Right ventricle myocardium superior (tissue), 1 donor: ENCODE data around the gene ACP2. TPM values are rescaled to one million over a fixed set of nuclear protein-coding genes. Genes with fewer than 3 reads are reported as not detected.
A peak's percentile ranks its signal among the peaks of the same experiment; 100 is the strongest.

Experiments used
- ATAC-seq: fragments of 200-7000 bp; cut with Tn5 transposase; one replicate; pipeline ENCODE4 v1.9.1; 2020; ENCODE audit warnings: mild to moderate bottlenecking; ENCODE audit not compliant: poor library complexity
- DNase-seq: peaks from one replicate; pipeline ENCODE4 v3.0.0-alpha.2; 2020
- intact Hi-C: fragments of 100-400 bp; cut with DNase I; formaldehyde crosslinking; loops from one replicate; pipeline ENCODE4 v1.11.2; 2022
- total RNA-seq: library from RNA; stranded (reverse); fragmentation: NEBNext Ultra II Directional; extraction: Animal tissue kit (Norgen Biotek cat#: 25700); gene quantifications from one replicate; pipeline ENCODE4 v1.2.1, GENCODE V29; 2021
- donor health status: DM: no; HTN: yes; CAD: no; lungs with severe emphysema.

Gene ACP2
- total RNA-seq, 1 donor from 2014 or later = 18.4 TPM

DNA sequence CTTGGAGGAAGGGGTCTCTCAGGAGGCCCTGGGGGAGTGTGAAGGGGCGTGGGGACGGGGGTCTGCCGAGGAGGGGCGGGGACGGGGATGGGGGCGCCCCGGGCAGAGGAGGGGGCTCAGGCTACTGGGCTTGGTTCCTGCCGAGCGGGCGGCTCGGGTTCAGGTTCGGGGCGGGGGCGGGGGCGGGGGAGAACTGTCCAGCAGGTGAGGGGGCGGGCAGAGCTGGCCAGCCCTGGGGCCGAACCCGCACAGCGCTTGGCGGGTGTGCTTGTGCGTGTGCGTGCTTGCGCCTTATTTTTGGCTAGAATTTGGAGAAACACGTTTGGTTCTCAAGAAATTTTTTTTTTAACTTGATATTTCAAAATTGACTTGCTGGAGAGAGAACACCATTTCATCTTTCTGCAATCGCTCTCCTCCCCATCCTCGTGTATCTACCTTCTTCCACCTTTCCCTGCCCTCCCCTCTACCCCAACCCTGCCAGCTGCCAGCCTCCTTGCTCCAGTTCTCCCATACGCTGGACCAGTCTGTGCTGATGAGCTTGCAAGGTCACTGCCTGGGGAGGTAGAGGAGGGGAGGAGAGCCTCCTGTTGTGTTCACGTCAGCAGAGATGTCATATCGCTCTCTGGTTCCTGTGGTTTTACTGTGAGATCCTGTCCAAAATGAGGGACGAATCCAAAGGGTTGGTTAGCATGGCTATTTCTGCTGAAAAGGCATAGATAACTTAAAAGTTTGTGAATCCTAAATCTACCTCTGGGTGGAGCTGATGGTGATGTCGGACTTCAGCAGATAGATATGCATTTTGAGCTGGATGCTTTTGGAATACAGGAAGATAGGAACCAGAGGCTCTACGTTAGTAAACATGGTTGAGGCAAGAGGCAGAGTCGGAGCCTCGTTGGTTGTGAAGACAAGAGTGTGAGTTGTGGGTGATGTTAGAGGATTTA, 22.0 kb upstream of the ACP2 start:
- DNase-seq (no peak), ATAC-seq (peak; percentile 11)
- intact Hi-C loops = loop anchor here (5.0 kb wide), 1 partner anchor 37 kb away; no protein-coding TSS in a partner anchor

DNA sequence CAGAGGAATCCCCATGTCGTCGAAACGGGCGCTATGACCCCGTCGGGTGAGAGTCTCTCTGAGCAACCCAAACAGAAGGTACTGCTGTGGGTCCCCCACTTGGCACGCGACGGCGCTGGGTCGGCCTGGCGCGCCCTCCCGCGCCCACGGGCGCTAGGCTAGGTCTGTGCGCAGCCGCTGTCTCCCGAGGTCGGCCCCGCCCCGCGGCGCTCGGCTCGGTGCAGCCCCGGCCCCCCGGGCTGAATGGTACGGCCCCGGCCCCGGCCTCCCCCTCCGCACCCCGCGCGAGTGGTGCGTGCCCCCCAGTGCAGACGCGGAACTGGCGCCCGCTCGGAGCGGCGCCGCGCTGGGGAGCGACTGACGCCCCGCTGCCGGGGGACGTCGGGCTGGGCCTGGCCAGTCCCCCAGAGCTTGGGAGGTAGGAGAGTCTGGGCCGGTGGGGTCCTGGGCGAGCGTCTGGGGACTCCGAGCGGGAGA, 21.3 kb upstream of the ACP2 start, which contains the start of gene MADD:
Gene MADD (plus strand): TSS at position 305 of the 477 bp plus-strand sequence.
- peak; percentile 94 for ATAC-seq
- intact Hi-C loops = loop anchor here (5.0 kb wide), 1 partner anchor 37 kb away; no protein-coding TSS in a partner anchor
- peak; percentile 92 for DNase-seq

DNA sequence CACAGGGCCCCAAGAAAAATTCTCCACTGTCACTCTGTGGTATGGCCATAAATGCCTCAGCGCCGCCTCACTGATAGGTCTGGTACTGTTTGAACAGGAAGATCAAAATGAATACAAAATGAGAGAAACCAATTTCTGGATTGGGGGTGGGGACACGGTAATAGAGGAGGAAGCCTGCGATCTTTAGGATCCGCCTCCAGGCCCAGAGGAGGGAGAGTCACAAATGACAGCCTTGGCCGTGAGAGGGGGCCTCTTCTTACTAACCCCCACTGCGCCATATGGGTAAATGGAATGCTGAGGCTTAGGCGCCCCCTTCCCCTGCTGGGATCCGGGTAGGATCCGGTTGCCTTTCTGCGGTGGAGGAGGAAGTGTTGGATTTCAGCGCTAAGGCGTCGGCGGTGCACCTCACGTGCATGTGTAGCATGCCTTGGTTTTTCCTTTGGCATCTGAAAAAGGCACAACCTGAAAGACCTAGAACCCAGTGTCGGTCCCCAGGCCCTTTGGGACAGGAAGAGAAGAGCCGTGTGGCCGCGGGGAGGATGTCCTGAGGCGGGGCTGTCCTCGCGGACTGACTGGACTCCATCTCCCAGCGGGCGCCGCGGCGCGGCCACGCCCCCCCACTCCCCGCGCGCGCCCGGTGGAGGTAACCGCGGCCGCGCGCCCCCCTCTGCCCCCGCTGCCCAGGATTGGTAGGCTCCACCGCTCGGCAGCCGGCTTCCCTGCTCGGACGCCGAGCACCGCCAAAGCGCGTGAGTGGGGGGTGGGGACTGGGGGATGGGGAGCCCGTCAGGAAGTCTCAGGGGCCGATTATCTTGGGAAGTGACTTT, 20.6 kb upstream of the ACP2 start:
- ATAC-seq = peak; percentile 92
- intact Hi-C loops = no loop called here
- DNase-seq = peak; percentile 95

DNA sequence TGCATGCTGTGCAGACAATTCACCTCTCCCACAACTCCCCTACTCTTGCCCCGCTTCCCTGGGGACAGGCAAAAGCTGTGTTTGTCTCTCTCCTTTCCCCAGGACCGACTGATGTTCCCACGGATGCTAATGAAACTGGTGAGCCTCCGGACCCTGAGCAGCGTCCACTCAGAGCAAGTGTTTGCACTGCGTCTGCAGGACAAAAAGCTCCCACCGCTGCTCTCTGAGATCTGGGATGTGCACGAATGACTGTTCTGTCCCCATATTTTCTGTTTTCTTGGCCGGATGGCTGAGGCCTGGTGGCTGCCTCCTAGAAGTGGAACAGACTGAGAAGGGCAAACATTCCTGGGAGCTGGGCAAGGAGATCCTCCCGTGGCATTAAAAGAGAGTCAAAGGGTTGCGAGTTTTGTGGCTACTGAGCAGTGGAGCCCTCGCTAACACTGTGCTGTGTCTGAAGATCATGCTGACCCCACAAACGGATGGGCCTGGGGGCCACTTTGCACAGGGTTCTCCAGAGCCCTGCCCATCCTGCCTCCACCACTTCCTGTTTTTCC, 19.9 kb upstream of the ACP2 start:
- DNase-seq (no peak), ATAC-seq (no peak)
- intact Hi-C loops = no loop called here

DNA sequence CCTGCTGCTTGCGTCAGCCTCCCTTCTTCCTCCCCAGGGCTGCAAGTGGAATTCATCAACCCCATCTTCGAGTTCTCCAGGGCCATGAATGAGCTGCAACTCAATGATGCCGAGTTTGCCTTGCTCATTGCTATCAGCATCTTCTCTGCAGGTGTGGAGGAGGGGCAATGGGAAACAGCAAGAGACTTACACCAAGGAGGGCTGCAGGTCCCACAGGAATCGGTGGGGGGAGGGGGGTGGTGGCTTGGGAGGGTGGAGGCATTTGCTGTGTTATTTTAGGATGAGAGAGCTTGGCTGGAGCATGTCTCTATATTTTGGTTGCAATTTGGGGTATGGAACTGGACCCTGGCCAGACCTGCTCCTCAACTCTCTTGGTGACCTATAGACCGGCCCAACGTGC, 19.3 kb upstream of the ACP2 start:
- DNase-seq = no peak
- intact Hi-C loops = no loop called here
- ATAC-seq = no peak

DNA sequence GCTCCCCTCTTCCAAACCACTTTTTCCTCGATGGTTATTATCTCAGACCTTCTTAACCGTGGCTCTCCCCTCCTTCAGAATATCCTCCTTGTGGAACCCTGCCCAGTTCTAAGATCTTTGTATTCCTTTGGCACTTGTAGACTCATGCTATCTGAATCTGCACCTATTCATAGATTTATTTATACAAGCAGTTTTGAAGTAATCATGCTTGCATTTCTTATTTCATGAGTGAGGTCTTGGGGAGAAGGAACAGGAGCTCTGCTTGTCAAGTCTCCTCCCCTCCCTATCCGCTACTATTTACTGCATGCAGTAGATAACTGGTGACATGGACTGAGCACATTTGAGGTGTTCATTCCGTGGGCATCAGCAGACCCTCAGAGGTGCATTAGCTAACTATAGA, 15.9 kb upstream of the ACP2 start:
- ATAC-seq (no peak), DNase-seq (no peak)
- intact Hi-C loops = no loop called here

DNA sequence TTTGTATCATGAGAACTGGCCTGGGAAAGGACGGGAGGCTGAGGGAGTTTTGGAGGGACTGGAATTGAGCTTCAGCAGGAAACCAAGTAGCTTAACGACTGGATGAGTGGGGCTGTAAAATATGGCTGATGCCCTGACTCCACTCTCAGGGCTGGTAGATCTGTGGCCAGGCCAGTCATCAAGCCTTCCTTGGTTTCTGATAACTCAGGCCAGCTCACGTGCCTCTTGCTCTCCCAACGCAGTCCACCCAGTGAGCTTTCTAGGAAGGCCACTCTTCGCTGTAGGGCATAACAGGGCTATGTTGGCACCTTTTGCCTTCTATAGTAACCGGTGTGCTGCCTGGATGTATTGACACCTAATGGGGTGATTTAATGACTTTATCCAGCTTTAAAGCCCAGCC, 15.5 kb upstream of the ACP2 start:
- intact Hi-C loops = no loop called here
- DNase-seq = no peak
- no peak for ATAC-seq

DNA sequence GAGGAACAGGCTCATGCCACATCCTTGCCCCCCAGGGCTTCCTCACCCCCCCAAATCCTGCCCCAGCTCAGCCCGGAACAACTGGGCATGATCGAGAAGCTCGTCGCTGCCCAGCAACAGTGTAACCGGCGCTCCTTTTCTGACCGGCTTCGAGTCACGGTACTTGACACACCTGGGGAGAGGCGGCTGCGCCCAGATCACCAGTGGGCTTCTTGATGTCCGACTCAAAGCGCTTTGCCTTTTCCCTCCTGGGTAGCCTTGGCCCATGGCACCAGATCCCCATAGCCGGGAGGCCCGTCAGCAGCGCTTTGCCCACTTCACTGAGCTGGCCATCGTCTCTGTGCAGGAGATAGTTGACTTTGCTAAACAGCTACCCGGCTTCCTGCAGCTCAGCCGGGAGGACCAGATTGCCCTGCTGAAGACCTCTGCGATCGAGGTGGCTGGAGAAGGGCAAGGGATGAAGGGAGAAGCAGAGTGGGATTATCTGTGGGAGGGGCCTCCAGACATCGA, 12.7 kb upstream of the ACP2 start:
- no peak for ATAC-seq
- no peak for DNase-seq
- intact Hi-C loops = no loop called here

DNA sequence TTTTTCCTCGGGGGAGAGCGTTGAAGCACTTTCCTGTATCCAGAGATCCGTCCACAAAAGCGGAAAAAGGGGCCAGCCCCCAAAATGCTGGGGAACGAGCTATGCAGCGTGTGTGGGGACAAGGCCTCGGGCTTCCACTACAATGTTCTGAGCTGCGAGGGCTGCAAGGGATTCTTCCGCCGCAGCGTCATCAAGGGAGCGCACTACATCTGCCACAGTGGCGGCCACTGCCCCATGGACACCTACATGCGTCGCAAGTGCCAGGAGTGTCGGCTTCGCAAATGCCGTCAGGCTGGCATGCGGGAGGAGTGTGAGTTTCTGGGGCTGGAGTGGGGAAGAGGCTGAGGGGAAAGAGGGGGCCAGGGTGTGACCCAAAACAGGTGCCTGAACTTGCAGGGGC, 11.8 kb upstream of the ACP2 start:
- intact Hi-C loops = no loop called here
- no peak for ATAC-seq
- DNase-seq = no peak

DNA sequence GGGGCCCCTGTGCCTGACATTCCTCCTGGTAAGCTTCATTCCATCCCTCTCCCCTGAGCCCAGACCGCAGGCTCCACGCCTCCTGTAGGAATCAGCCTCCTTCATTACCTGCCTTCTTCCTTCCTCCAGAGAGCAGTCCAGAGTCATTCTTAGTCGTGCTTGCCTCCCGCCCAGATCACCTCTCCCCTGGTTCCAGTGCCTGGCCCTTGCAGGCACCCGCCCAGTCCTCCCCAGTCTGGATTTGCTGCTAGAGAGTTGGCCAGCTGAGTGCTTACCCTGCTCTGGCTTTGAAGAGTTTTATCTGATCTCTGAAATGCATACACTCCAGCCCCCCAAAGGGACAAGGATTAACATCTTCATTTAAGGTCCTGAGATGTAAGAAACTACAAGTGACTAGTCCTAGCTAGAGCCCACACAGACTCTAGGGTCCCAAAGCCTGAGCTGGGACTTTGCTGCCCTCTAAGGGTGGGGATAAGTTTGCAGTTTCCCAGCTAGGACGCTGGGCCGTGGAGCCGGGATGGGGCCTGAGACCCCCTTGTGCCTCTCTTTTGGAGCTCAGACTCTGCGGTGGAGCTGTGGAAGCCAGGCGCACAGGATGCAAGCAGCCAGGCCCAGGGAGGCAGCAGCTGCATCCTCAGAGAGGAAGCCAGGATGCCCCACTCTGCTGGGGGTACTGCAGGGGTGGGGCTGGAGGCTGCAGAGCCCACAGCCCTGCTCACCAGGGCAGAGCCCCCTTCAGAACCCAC, 10.8 kb upstream of the ACP2 start:
- intact Hi-C loops = loop anchor here (5.0 to 10.0 kb wide), 2 partner anchors 77 to 95 kb away; partner anchors contain the start of gene MYBPC3
- peak; percentile 54 for DNase-seq
- ATAC-seq = peak; percentile 32

DNA sequence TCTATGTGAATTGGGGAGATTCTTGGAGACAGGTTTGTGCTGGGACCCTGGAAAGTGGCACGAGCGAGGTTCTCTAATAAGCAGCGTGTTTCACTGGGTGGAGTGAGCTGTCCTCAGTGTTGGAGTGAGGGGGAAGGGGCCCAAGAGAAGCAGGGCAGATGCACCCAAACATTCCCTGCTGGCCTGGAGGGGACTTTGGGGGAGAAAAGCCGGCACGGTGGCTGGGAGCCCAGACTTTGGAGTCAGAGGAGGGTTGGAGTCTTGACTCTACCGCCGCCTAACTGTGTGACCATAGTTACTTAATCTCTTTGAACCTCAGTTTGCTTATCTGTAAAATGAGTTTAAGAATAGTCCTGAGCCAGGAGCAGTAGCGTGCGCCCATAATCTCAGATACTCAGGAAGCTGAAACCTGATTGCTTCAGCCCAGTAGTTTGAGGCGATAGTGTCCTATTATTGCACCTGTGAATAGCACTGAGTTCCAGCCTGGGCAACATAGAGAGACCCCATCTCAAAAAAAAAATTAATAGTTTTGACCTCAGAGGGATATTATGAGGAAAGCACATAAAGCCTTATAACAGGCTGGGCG, 9.8 kb upstream of the ACP2 start:
- DNase-seq (peak; percentile 47), ATAC-seq (no peak)
- intact Hi-C loops = loop anchor here (5.0 to 10.0 kb wide), 2 partner anchors 76 to 96 kb away; partner anchors contain the start of gene MYBPC3

DNA sequence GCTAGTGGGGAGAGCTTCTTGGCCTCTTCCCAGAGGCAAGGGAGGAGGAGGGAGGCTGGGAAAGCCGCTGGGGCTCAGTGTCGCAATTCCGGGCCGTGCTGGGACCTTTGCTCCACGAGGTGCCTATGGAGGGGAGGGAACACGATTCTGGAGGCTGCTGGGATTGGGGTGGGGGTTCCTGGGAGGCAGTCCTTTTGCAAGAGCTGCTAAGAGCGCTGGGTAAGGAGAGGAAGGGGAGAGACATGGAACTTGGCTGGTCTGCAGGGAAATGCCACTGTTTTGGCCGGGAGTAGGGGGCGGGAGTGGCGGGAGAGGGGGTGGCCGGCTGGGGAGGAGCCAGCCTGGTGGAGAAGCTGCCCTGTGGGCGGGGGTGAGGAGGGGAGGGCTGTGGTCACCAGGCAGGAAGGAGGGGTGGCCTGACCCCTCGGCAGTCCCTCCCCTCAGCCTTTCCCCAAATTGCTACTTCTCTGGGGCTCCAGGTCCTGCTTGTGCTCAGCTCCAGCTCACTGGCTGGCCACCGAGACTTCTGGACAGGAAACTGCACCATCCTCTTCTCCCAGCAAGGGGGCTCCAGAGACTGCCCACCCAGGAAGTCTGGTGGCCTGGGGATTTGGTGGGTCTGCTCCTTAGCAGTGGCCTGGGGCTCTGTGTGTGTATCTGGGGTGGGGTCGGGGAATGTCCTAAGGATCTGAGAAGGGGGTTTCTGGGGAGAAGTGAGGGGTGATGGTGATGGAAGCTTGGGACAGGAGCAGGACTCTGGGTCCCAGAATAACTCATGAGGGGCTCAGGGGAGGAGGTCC, 9.1 kb upstream of the ACP2 start, which contains the start of gene NR1H3:
Gene NR1H3 (plus strand): TSS at position 480 of the 800 bp plus-strand sequence. CDS start 1,221 bp downstream, outside the sequence.
- ATAC-seq (peak; percentile 79), DNase-seq (peak; percentile 90)
- intact Hi-C loops = loop anchor here (5.0 to 10.0 kb wide), 2 partner anchors 75 to 97 kb away; partner anchors contain the start of gene MYBPC3

DNA sequence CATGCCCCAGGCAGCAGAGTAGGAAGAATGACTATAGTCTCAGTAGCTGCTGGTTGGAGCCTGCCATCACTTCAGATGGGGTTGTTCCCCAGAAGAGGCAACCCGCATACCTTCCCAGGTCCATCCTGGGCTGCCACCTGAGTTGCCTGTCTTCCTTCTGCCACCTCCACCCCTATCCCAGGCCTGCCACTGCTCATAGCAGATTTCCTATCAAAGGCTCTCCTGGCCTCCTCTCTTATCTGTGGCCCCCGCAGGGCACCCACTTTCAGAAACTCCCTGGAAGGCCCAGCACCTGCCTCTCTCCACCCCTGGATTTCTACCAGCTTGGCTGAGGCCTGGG, 8.5 kb upstream of the ACP2 start:
- no peak for ATAC-seq
- intact Hi-C loops = loop anchor here (5.0 to 10.0 kb wide), 2 partner anchors 75 to 98 kb away; partner anchors contain the start of gene MYBPC3
- no peak for DNase-seq

DNA sequence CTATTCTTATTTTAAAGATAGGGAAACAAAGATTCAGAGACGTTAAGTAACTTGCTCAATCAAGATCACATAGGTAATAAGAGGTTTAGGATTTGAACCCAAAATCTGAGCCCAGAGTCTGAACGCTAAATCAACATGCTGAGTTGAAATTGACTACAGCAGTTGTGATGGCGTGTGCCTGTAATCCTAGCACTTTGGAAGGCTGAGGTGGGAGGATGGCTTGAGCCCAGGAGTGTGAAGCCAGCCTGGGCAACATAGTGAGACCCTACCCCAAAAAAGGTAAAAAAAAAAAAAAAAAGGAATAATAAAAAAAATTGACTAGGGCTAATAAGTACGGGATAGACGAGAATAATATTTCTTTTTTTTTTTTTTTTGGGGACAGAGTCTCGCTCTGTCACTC, 7.8 kb upstream of the ACP2 start:
- no peak for DNase-seq
- no peak for ATAC-seq
- intact Hi-C loops = loop anchor here (5.0 to 10.0 kb wide), 2 partner anchors 74 to 98 kb away; partner anchors contain the start of gene MYBPC3

DNA sequence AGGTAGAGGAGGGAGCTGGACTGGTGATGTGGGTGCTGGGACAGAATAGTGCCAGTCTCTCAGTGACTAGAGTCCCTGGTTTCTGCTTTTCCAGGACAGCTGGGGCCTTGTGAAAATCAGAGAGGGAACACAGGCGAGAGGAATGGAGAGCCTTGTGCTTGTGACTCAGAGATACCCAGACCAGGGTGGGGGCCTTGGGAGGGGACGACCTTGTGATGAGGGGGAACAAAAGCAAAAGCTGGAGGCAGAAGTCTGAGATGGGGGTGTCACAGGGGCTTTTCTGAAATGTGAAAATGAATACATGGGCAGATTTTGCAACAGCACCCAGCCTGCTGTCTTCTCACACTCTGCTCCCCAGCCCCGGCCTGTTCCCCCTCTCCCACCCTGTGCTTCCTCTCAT, 5.8 kb upstream of the ACP2 start:
- DNase-seq = peak; percentile 42
- no peak for ATAC-seq
- intact Hi-C loops = loop anchor here (10.0 kb wide), 1 partner anchor 100 kb away; the partner anchor contains the start of gene MYBPC3

DNA sequence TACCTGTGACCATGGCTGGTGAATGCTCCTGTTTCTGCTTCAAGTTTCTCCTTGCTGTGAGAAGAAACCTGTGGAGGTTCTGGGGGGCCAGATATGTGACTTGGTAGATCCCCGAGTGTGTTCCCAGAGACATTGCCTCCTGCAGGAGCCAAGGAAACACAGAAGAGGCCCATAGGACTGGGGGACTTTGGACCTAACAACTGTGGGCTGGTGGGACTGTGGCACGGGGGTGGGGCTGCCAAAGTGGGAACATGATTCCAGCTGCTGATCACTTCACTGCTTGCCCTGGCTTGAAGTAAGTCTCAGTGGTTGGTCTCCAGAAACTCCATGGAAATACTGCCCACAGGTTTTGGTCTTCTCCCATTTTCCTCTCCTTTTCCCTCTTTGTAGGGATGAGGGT, 5.0 kb upstream of the ACP2 start:
- no peak for DNase-seq
- intact Hi-C loops = loop anchor here (10.0 kb wide), 1 partner anchor 101 kb away; the partner anchor contains the start of gene MYBPC3
- ATAC-seq = no peak
